Cardiac muscle cell (in vitro differentiated cells and primary cell): ENCODE measurements around the gene FAM89B. TPM values are rescaled to one million over a fixed set of nuclear protein-coding genes. Genes with fewer than 3 reads are reported as not detected.
"Not testable (repeated sequence)": the region's sequence is repeated elsewhere in the genome, so short reads cannot be mapped to it uniquely, and the experiment has no call there.

Source experiments
- DNase-seq, 2 donors: peaks; one replicate each; pipeline versions ENCODE4 v3.0.0 to v3.0.0-alpha.2; 2010 to 2017; ENCODE audit warnings: low read depth in 1 of 2, low spot score in 1 of 2
- H3K27ac ChIP-seq: fragments of 200-600 bp; sonication (generic); 2 replicates; pipeline ENCODE4 v1.5.1; 2016
- H3K27me3 ChIP-seq: fragments of 200-600 bp; sonication (generic); 2 replicates; pipeline ENCODE4 v1.6.0; 2016; ENCODE audit warnings: control low read depth
- H3K36me3 ChIP-seq: fragments of 200-600 bp; sonication (generic); 2 replicates; pipeline ENCODE4 v1.5.1; 2016; ENCODE audit warnings: control low read depth
- H3K4me1 ChIP-seq: fragments of 200-600 bp; sonication (generic); 2 replicates; pipeline ENCODE4 v1.8.1; 2017; ENCODE audit warnings: low read depth, mild to moderate bottlenecking, mixed run types
- H3K4me3 ChIP-seq: fragments of 200-600 bp; sonication (generic); 2 replicates; pipeline ENCODE4 v1.5.1; 2016; ENCODE audit warnings: mild to moderate bottlenecking
- H3K9me3 ChIP-seq: fragments of 200-600 bp; sonication (generic); 2 replicates; pipeline ENCODE4 v1.5.1; 2017; ENCODE audit warnings: low read depth, mild to moderate bottlenecking, control low read depth
- CTCF ChIP-seq: IDR thresholded peaks from 2 replicates; pipeline ENCODE4 v1.5.1; 2012; ENCODE audit warnings: low read depth, mild to moderate bottlenecking, low read length
- polyA plus RNA-seq: library from polyadenylated mRNA; unstranded; fragments of >200 nt; fragmentation: Nextera tagmentation; extraction: Ambion mirVana; gene quantifications from 2 replicates; pipeline ENCODE4 v1.2.1, GENCODE V29; 2016
- total RNA-seq: library from RNA; depleted of rRNA; stranded (reverse); fragments of >200 nt; gene quantifications from 2 replicates; pipeline ENCODE4 v1.2.3, GENCODE V29; 2016

Gene FAM89B
- total and polyA plus RNA-seq, 2 experiments from 2014 or later = 42.9 to 132 TPM

- H3K27me3 ChIP-seq = no peaks in the 10 kb centered on the region
- H3K4me3 ChIP-seq = no peak overlapping the region
- peaks cover 31% of the 10 kb centered on the region for H3K4me1 ChIP-seq
- TF ChIP-seq CTCF = no peak
- H3K27ac ChIP-seq = no peak overlapping the region
- H3K36me3 ChIP-seq = no peaks in the 10 kb centered on the region
- no peaks in the 10 kb centered on the region for H3K9me3 ChIP-seq
- DNase-seq = peak; percentile 57 to 69
Observed at GRCh38 chr11:65560555-65561418, 11.6 kb upstream of the FAM89B start.

DNA sequence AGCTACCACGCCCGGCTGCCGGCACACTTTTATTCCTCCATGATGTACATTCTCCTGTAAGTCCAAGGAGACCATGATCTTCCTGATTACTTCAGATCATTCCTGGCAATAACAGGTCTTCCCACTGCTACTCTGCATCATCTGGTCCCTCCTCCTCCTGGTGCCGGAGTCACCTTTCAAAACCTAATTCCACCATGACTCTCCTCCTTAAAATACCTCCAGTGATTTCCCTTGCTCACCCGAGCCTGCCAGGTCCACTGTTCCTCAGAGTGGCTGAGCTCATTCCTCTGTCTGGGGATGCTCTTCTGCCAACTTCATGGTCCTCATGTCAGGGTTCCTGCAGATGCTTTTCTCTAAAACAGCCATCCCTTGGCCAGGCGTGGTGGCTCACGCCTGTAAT, 10.3 kb upstream of the FAM89B start:
- peaks cover 30% of the 10 kb centered on the region for H3K4me1 ChIP-seq
- no peak overlapping the region for H3K4me3 ChIP-seq
- DNase-seq = no peak
- no peaks in the 10 kb centered on the region for H3K9me3 ChIP-seq
- no peak for TF ChIP-seq CTCF
- H3K27me3 ChIP-seq = no peaks in the 10 kb centered on the region
- no peaks in the 10 kb centered on the region for H3K36me3 ChIP-seq
- no peak overlapping the region for H3K27ac ChIP-seq

DNA sequence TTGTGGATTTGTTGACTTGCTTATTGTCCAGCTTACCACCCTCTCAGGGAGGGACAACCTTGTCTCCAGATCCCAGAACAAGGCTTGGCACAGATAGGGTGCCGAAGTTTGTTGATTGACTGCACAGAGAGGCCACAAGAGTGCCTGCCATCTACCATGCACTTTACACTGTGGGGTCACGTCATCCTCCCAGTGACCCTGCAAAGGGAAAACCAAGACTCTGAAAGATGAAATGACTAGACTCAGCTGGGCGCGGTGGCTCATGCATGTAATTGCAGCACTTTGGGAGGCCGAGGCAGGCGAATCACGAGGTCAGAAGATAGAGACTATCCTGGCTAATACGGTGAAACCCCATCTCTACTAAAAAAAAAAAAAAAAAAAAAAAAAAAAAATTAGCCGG, 9.6 kb upstream of the FAM89B start:
- H3K36me3 ChIP-seq = no peaks in the 10 kb centered on the region
- H3K4me1 ChIP-seq = peaks cover 24% of the 10 kb centered on the region
- no peak for DNase-seq
- no peaks in the 10 kb centered on the region for H3K27me3 ChIP-seq
- no peak overlapping the region for H3K27ac ChIP-seq
- TF ChIP-seq CTCF = no peak
- H3K4me3 ChIP-seq = no peak overlapping the region
- H3K9me3 ChIP-seq = no peaks in the 10 kb centered on the region

DNA sequence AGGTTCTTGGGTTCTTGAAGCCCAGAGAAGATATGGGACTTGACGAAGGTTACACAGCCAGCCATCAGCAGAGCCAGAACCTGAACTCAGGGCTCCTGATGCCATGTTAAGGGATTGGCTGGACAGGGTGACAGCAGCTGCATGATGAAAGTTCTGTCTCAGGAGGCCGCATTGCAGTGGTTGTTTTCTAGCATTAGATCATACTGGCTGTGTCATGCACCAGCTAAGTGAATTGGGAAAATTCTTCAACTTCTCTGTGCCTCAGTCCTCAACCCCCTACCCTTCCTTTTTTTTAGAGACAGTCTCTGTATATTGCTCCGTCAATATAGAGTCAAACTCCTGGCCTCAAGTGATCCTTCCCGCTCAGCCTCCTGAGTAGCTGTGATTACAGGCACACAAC, 8.7 kb upstream of the FAM89B start:
- peaks cover 24% of the 10 kb centered on the region for H3K4me1 ChIP-seq
- no peak for DNase-seq
- no peaks in the 10 kb centered on the region for H3K36me3 ChIP-seq
- TF ChIP-seq CTCF = no peak
- H3K27ac ChIP-seq = no peak overlapping the region
- no peaks in the 10 kb centered on the region for H3K27me3 ChIP-seq
- H3K9me3 ChIP-seq = no peaks in the 10 kb centered on the region
- no peak overlapping the region for H3K4me3 ChIP-seq

DNA sequence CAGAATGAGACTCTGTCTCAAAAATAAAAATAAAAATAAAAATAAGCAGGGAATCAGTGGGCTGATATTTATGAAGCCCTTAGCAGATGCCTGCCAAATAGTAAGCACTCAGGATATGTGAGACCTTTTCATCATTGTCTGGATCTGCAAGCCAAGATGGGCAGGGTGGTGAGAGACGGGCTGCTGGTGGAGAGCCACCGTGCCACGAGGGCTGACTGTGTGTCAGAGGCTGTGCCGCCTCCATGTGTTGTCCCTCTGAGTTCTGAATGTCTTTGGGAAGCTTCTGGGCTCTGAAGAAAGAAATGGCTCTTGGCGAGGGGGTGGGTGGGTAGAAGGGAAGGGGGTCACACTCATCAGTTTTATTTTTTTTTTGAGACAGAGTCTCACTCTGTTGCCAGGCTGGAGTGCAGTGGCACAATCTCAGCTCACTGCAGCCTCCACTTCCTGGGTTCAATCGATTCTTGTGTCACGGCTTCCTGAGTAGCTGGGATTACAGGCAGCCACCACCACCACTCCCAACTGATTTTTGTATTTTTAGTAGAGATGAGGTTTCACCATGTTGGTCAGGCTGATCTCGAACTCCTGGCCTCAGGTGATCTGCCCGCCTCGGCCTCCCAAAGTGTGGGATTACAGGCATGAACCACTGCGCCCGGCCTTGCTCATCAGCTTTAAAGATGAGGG, 7.3 kb upstream of the FAM89B start:
- H3K36me3 ChIP-seq, H3K27ac ChIP-seq: not testable (repeated sequence)

More for the DNA sequence above, 7.3 kb upstream of the FAM89B start:
- not testable (repeated sequence) for DNase-seq, H3K9me3 ChIP-seq, H3K4me3 ChIP-seq, H3K27me3 ChIP-seq
- H3K4me1 ChIP-seq = peaks cover 18% of the 10 kb centered on the region
